ENCODE results near the gene RAB11FIP4.

Gene RAB11FIP4

GRCh38 chr17:31412511-31412910, 21.0 kb downstream of the RAB11FIP4 start:
- no peak for DNase-seq

DNA sequence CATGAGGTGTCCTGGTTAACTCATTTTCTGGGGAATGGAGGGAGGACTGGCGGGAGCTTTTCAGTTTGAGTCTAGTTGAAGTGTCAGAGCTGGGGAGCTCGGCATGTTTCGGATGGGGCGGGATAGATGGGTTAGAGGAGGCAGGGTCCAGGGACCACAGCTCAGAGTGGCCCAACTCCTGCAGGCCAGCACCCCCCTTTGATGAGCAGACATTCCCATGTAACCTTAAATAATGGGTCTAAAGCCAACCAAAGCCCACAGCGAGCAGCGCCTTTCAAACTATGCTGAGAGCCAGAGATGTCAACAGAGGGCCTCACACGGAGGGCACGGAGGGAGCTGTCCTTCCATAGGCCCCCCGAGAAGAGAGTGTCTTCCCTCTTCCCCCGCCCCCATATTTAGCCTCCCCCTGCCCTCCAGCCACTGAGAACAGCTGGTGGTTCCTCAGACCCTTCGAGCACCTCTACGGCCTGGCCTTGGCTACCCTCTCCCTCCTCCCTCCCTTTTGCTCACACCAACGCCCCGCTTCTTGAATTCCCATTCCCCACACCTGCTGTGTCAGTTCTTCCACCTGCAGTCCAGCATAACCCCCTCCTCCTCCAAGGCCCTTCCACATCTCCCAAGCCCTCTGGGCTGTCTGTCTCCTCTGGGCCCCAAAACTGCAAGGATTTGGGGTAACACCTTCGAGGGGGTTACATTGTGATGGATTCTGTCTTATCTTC, 21.8 kb downstream of the RAB11FIP4 start:
- DNase-seq = no peak

- DNase-seq = no peak
Observed at GRCh38 chr17:31413874-31414549, 22.5 kb downstream of the RAB11FIP4 start.

- DNase-seq = no peak
Observed at GRCh38 chr17:31414550-31414918, 23.1 kb downstream of the RAB11FIP4 start.

DNA sequence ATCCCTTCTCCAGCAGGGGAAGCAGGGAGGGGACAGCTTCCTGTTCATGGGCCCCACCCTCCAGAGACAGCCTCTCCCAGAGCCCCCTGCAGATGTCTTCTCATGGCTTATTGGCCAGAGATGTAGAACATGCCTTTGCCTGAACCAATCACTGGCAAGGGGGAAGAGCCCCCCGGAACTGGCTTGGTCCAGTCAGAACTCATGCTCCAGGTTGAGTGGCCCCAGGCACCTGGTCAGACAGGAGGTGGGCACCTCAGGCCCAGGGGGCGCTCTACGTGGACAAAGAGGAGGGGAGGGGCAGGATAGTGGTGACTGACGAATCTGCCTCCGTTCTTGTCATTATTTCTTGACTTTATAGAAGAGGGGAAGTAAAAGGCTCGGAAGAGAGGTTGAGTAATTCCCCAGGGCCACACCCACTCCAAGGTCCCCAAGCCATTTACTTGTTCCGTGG, 23.6 kb downstream of the RAB11FIP4 start:
- DNase-seq = no peak

DNA sequence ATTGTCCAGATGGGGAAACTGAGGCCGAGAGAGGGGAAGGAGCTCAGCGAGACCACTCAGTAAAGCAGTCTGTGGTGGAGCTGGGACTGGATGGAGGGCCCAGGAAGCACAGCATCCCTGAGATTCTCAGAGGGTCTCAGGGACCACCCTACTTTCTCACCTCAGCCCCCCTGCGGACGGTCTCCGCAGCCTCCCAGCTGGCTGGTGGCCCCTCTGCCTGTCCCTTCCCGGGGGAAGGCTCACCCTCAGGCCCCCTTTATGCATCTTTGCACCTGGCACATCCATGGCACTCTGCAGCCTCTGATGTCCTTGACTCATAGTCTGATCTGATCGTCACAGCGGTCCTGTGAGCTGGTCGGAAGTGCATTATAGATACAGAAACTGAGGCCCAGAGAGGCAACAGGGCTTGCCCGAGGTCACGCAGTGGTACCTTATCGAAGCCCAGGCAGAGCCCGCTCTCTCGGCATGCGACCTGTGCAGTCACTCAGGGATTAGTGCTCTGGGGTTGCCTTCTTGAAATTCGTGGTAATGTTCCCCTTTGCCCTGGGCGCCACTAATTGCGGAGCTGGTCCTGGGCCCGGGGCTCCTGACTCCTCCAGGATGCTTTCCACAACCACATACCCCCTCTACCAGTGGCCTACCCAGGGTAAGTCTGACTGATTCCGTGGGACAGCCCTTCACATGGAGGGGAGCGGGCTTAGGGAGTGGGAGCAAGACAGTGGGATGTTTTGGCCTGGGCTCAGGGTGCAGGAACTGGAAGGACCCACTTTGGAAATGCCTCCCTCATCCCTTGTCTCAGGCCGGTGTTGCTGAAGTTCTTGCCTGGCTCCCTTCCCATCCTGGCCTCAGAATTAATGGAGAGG, 24.4 kb downstream of the RAB11FIP4 start:
- no peak for DNase-seq

- DNase-seq = no peak
Observed at GRCh38 chr17:31416503-31416923, 25.0 kb downstream of the RAB11FIP4 start.

GRCh38 chr17:31417051-31417792, 25.7 kb downstream of the RAB11FIP4 start:
- DNase-seq = no peak

- no peak for DNase-seq
Observed at GRCh38 chr17:31418773-31419350, 27.4 kb downstream of the RAB11FIP4 start.

DNA sequence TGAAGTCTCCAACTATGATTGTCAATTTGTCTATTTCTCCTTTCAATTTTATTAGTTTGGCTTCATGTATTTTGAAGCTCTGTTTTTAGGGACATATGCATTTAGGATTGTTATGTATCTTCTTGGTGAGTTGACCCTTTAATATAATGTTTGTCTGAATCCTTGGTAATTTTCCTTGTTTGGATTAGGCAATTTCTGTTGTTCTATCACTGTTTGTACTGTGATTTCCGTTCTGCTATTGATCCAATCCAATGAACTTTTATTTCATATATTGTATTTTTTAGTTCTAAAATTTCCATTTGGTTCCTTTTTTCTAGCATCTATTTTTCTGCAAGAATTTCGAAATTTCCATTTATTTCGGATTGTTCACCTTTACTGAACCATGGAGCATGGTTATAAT, 31.0 kb downstream of the RAB11FIP4 start:
- DNase-seq = no peak

- DNase-seq = no peak
Observed at GRCh38 chr17:31424944-31425281, 33.4 kb downstream of the RAB11FIP4 start.

- DNase-seq = no peak
Observed at GRCh38 chr17:31425282-31426040, 34.0 kb downstream of the RAB11FIP4 start.

- no peak for DNase-seq
Observed at GRCh38 chr17:31427684-31428083, 36.2 kb downstream of the RAB11FIP4 start.

- DNase-seq = no peak
Observed at GRCh38 chr17:31428111-31428510, 36.6 kb downstream of the RAB11FIP4 start.

DNA sequence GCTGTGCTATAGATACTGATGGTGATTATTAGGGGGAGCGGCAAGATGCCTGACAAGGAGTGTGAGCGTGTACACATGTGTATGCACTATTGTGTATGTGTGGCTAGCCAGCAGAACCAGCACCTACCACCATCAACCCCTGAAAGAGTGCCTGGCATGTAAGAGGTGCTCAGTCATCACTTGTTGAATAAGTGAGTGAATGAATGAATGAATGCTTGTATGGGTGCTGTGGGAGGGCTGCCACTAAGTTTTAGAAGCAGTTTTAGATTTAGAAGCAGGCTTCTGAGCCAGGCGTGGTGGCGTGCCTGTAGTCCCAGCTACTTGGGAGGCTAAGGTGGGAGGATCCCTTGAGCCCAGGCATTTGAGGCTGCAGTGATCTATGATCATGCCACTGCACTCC, 37.0 kb downstream of the RAB11FIP4 start:
- DNase-seq = no peak

DNA sequence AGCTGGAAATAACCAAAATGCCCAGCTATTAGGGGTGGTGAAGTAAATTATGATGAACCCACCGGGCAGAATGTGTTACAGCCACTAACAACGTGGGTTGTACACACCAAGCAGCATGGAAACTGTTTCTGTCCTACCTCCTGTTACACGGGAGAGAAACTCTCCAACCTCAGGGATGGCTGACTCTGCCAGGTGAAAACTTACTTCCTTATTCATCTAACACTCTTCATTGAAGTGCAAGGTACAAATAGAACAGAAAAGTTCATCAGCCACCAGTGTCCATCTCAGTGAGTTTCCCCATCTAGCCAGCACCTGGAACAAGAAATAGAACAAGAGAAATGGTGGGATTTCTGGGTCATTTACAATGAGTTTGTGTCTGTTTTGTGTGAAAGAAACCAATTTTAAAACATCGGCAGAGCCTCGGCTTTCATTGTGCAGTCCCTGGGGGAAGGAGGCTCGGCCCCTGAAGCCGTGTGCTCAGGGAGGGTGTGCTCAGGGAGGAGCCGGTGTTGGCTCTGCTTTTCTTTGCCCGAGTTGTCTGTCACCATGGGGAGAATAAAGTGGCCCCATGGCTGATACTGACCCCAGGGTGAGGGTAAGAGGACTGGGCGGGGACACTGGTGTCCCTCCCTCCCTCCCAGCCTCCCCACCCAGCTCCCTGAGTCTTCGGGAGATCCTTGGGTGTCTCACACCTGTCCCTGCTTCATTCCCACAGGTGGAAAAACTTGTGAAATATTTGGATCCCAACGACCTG, 39.8 kb downstream of the RAB11FIP4 start:
- no peak for DNase-seq

DNA sequence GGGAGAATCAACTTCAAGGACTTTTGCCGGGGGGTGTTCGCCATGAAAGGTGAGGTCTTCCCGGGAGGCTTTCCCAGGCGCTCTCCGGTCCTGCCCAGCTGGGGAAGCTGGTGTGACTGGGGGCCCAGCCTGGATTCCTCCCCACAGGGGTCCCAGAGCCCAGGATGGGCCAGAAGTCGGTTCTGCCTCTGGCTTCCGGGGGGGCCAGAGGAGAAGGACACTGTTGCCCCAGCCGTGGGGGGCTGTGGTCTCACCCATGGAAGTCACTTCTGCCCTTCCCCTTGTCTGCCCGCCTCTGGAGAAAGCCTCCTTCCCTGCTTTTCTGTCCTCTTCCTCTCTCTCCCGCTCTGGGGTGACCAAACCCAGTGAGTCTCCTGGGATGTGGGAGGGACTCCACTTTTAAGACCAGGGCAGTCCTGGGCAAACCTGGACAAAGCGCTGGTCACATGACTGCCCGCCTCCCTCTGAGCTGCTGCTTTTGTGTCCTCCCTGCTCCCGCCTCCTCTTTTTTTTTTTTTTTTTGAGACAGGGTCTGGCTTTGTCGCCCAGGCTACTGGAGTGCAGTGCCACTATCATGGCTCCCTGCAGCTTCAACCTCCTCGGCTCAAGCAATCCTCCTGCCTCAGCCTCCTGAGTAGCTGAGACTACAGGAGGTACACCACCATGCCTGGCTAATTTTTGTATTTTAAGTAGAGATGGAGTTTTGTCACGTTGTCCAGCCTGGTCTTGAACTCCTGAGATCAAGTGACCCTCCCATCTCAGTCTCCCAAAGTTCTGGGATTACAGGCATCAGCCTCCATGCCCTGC, 40.6 kb downstream of the RAB11FIP4 start:
- DNase-seq = no peak

GRCh38 chr17:31433091-31433790, 41.8 kb downstream of the RAB11FIP4 start:
- DNase-seq = no peak
